Panc1 (cell line): ENCODE measurements around the gene IGFALS. TPM values are rescaled to one million over a fixed set of nuclear protein-coding genes. Genes with fewer than 3 reads are reported as not detected.

ENCODE experiments used
- ATAC-seq: fragments of 200-7000 bp; cut with Tn5 transposase; 2 replicates; pipeline ENCODE4 v1.9.1; 2020; ENCODE audit warnings: mild to moderate bottlenecking, moderate library complexity
- BruUV-seq: library from RNA; stranded (reverse); fragments of 400-500 nt; replicated peaks from 2 replicates; lab custom pipeline; 2021; lab: Mats Ljungman, UMichigan
- CTCF ChIA-PET: fragments of 300-600 bp; sonication (Branson Sonifier 250); formaldehyde crosslinking; loops from one replicate; lab custom pipeline; 2022; ENCODE audit warnings: antibody characterized with exemption; lab: Charles Lee
- POLR2A ChIA-PET: fragments of 300-600 bp; sonication (Branson Sonifier 250); formaldehyde crosslinking; loops from one replicate; lab custom pipeline; 2022; ENCODE audit warnings: antibody characterized with exemption; lab: Charles Lee
- DNase-seq: peaks from one replicate; pipeline ENCODE4 v3.0.0-alpha.2; 2010; ENCODE audit warnings: low read depth, low spot score
- H3K27ac ChIP-seq: 2 replicates; pipeline ENCODE4 v1.5.1; 2011; ENCODE audit warnings: mild to moderate bottlenecking, low read length, inconsistent platforms
- H3K27me3 ChIP-seq: fragments of 200-500 bp; sonication (Bioruptor generic); 2 replicates; pipeline ENCODE4 v1.6.0; 2014; ENCODE audit warnings: low read length, inconsistent platforms; ENCODE audit not compliant: control insufficient read depth, insufficient read depth
- H3K36me3 ChIP-seq: fragments of 200-500 bp; sonication (Bioruptor generic); 2 replicates; pipeline ENCODE4 v1.5.1; 2014; ENCODE audit warnings: inconsistent platforms, mild to moderate bottlenecking, low read length, moderate library complexity; ENCODE audit not compliant: control insufficient read depth, insufficient read depth
- H3K4me1 ChIP-seq: 2 replicates; pipeline ENCODE4 v1.5.1; 2011; ENCODE audit warnings: inconsistent platforms, mild to moderate bottlenecking, low read length, moderate library complexity; ENCODE audit not compliant: control insufficient read depth, insufficient read depth
- H3K4me3 ChIP-seq, 2 experiments: 2 replicates each; pipeline ENCODE4 v1.5.1; 2011 to 2012; ENCODE audit warnings: low read depth in 2 of 2, low read length in 2 of 2, mild to moderate bottlenecking in 2 of 2, inconsistent platforms in 1 of 2, moderate library complexity in 1 of 2
- H3K9me3 ChIP-seq: fragments of 200-500 bp; sonication (Bioruptor generic); 2 replicates; pipeline ENCODE4 v1.5.1; 2014; ENCODE audit warnings: low read depth, mild to moderate bottlenecking, inconsistent platforms, low read length, moderate library complexity; ENCODE audit not compliant: control insufficient read depth, insufficient read depth
- POLR2AphosphoS5 ChIP-seq: IDR thresholded peaks from 2 replicates; pipeline ENCODE4 v1.6.1; 2012; ENCODE audit warnings: mild to moderate bottlenecking, low read depth, low read length, moderate library complexity
- SIN3A ChIP-seq: IDR thresholded peaks from 2 replicates; pipeline ENCODE4 v1.6.1; 2012; ENCODE audit warnings: low read depth, mild to moderate bottlenecking, low read length, moderate library complexity, borderline replicate concordance; ENCODE audit not compliant: insufficient read depth
- TCF7L2 ChIP-seq: IDR thresholded peaks from 2 replicates; pipeline ENCODE4 v1.6.1; 2011; ENCODE audit warnings: mild to moderate bottlenecking, low read depth, low read length, inconsistent platforms
- in situ Hi-C: cut with HindIII; loops from 2 replicates; pipeline ENCODE4 v1.10.0; 2016; ENCODE audit warnings: low sequenced_read_pairs, low pct_unique_long_range_greater_than_20kb
- intact Hi-C: fragments of 100-400 bp; cut with micrococcal nuclease; formaldehyde crosslinking; loops from one replicate; pipeline ENCODE4 v1.10.0; 2022; ENCODE audit not compliant: unreplicated experiment
- total RNA-seq: library from RNA; stranded (reverse); gene quantifications from one replicate; pipeline ENCODE4 v1.2.1, GENCODE V29; 2021; ENCODE audit not compliant: unreplicated experiment
- TF ChIP-seq, protein P1 (sequence below): fragments of 450-650 bp; IDR thresholded peaks from 2 replicates; pipeline ENCODE4 v1.5.1; 2017; ENCODE audit warnings: mild to moderate bottlenecking
- TF ChIP-seq, protein P2 (sequence below), 2 experiments: IDR thresholded peaks; 2 replicates each; pipeline ENCODE4 v1.6.1; 2011 to 2012; ENCODE audit warnings: low read depth in 2 of 2, control low read depth in 1 of 2, low read length in 1 of 2, mild to moderate bottlenecking in 1 of 2, moderate library complexity in 1 of 2; ENCODE audit not compliant: insufficient read depth in 1 of 2

The IGFALS gene
- total RNA-seq, 1 experiment from 2014 or later, result 0.10 TPM

- in situ Hi-C loops, result no loop called here
- ATAC-seq, result peak; percentile 9
- peak overlapping the region; percentile 79 for H3K27ac ChIP-seq
Measured at GRCh38 chr16:1781758-1782407, 11.6 kb downstream of the IGFALS start.

GRCh38 chr16:1781254-1781653 lies 12.3 kb downstream of the IGFALS start:
- in situ Hi-C loops (no loop called here), intact Hi-C loops (no loop called here)
- TF ChIP-seq SIN3A, result no peak
- TF ChIP-seq POLR2AphosphoS5, result no peak
- no peak for TF ChIP-seq TCF7L2
- TF ChIP-seq, protein P1, sequence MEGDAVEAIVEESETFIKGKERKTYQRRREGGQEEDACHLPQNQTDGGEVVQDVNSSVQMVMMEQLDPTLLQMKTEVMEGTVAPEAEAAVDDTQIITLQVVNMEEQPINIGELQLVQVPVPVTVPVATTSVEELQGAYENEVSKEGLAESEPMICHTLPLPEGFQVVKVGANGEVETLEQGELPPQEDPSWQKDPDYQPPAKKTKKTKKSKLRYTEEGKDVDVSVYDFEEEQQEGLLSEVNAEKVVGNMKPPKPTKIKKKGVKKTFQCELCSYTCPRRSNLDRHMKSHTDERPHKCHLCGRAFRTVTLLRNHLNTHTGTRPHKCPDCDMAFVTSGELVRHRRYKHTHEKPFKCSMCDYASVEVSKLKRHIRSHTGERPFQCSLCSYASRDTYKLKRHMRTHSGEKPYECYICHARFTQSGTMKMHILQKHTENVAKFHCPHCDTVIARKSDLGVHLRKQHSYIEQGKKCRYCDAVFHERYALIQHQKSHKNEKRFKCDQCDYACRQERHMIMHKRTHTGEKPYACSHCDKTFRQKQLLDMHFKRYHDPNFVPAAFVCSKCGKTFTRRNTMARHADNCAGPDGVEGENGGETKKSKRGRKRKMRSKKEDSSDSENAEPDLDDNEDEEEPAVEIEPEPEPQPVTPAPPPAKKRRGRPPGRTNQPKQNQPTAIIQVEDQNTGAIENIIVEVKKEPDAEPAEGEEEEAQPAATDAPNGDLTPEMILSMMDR, result no peak
- TF ChIP-seq, protein P2, sequence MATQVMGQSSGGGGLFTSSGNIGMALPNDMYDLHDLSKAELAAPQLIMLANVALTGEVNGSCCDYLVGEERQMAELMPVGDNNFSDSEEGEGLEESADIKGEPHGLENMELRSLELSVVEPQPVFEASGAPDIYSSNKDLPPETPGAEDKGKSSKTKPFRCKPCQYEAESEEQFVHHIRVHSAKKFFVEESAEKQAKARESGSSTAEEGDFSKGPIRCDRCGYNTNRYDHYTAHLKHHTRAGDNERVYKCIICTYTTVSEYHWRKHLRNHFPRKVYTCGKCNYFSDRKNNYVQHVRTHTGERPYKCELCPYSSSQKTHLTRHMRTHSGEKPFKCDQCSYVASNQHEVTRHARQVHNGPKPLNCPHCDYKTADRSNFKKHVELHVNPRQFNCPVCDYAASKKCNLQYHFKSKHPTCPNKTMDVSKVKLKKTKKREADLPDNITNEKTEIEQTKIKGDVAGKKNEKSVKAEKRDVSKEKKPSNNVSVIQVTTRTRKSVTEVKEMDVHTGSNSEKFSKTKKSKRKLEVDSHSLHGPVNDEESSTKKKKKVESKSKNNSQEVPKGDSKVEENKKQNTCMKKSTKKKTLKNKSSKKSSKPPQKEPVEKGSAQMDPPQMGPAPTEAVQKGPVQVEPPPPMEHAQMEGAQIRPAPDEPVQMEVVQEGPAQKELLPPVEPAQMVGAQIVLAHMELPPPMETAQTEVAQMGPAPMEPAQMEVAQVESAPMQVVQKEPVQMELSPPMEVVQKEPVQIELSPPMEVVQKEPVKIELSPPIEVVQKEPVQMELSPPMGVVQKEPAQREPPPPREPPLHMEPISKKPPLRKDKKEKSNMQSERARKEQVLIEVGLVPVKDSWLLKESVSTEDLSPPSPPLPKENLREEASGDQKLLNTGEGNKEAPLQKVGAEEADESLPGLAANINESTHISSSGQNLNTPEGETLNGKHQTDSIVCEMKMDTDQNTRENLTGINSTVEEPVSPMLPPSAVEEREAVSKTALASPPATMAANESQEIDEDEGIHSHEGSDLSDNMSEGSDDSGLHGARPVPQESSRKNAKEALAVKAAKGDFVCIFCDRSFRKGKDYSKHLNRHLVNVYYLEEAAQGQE (IDR thresholded peaks at IDR 0.05; ENCODE audit: insufficient read depth in 1 of 2, low read depth in 2 of 2, low read length in 1 of 2), result no peak
- ATAC-seq, result no peak
- ChIA-PET POLR2A (no interaction called here), CTCF (no interaction called here)
- Histone ChIP-seq H3K4me1 (peaks cover 46% of the 10 kb centered on the region), H3K27me3 (no peaks in the 10 kb centered on the region), H3K9me3 (no peaks in the 10 kb centered on the region), H3K4me3 (peak overlapping the region; percentile 72 to 98), H3K36me3 (peaks cover 3% of the 10 kb centered on the region; the same call in 1 of the 2 replicates), H3K27ac (peak overlapping the region; percentile 79)
- DNase-seq, result no peak
- BruUV-seq, result no TSS peak

More at GRCh38 chr16:1781758-1782407, 11.6 kb downstream of the IGFALS start:
- no peaks in the 10 kb centered on the region for H3K9me3 ChIP-seq
- ChIA-PET POLR2A (no interaction called here), CTCF (no interaction called here)
- DNase-seq, result no peak
- no peaks in the 10 kb centered on the region for H3K27me3 ChIP-seq
- no TSS peak for BruUV-seq
- H3K36me3 ChIP-seq, result peaks cover 3% of the 10 kb centered on the region; the same call in 1 of the 2 replicates
- peaks cover 40% of the 10 kb centered on the region for H3K4me1 ChIP-seq
- TF ChIP-seq TCF7L2 (0 out of 2 replicates have a peak, but pooled peaks have one; percentile 38), SIN3A (0 out of 2 replicates have a peak, but pooled peaks have one; percentile 61), POLR2AphosphoS5 (peak; percentile 18; the same call in 1 of the 2 replicates)
- TF ChIP-seq, protein P1, result no peak
- TF ChIP-seq, protein P2 (IDR thresholded peaks at IDR 0.05; ENCODE audit: insufficient read depth in 1 of 2, low read depth in 2 of 2, low read length in 1 of 2), result no peak
- peak overlapping the region; percentile 72 to 98 for H3K4me3 ChIP-seq
- intact Hi-C loops, result no loop called here
